ENCODE results near the gene NCS1.

The NCS1 gene

GRCh38 chr9:130206579-130206978 is 34.4 kb downstream of the NCS1 start:
- H3K4me2 ChIP-seq (ENCODE audit: low read depth, low read length, poor library complexity, severe bottlenecking), result no peak overlapping the region

GRCh38 chr9:130207241-130207992 is 35.2 kb downstream of the NCS1 start:
- Histone ChIP-seq H3K4me3 (ENCODE audit: low read length, poor library complexity, severe bottlenecking) (no peak overlapping the region), H3K9ac (ENCODE audit: low read depth, low read length, poor library complexity, severe bottlenecking) (no peak overlapping the region), H3K4me2 (ENCODE audit: low read depth, low read length, poor library complexity, severe bottlenecking) (no peak overlapping the region), H3K79me2 (ENCODE audit: insufficient read depth, low read length) (no peaks in the 10 kb centered on the region), H3K9me2 (replicated peaks; ENCODE audit: low read depth, low read length) (no peaks in the 10 kb centered on the region), H4K20me1 (ENCODE audit: insufficient read depth, low read length, poor library complexity, severe bottlenecking) (no peaks in the 10 kb centered on the region), H3K4me1 (ENCODE audit: insufficient read depth, low read length, poor library complexity, severe bottlenecking) (no peaks in the 10 kb centered on the region), H3K9me3 (ENCODE audit: insufficient read depth, low read depth, low read length) (no peaks in the 10 kb centered on the region), H3F3A (ENCODE audit: low read depth) (no peaks in the 10 kb centered on the region), H3K36me3 (ENCODE audit: insufficient read depth, low read length) (no peaks in the 10 kb centered on the region), H2AFZ (ENCODE audit: low read length) (no peak overlapping the region), H3K27me3 (ENCODE audit: insufficient read depth, low read length, poor library complexity, severe bottlenecking) (no peaks in the 10 kb centered on the region)
- TF ChIP-seq EZH2phosphoT487 (IDR thresholded peaks at IDR 0.05; ENCODE audit: borderline replicate concordance), result no peak
- TF ChIP-seq, protein P1, sequence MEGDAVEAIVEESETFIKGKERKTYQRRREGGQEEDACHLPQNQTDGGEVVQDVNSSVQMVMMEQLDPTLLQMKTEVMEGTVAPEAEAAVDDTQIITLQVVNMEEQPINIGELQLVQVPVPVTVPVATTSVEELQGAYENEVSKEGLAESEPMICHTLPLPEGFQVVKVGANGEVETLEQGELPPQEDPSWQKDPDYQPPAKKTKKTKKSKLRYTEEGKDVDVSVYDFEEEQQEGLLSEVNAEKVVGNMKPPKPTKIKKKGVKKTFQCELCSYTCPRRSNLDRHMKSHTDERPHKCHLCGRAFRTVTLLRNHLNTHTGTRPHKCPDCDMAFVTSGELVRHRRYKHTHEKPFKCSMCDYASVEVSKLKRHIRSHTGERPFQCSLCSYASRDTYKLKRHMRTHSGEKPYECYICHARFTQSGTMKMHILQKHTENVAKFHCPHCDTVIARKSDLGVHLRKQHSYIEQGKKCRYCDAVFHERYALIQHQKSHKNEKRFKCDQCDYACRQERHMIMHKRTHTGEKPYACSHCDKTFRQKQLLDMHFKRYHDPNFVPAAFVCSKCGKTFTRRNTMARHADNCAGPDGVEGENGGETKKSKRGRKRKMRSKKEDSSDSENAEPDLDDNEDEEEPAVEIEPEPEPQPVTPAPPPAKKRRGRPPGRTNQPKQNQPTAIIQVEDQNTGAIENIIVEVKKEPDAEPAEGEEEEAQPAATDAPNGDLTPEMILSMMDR (conservative IDR thresholded peaks at IDR 0.05; ENCODE audit: low read length), result no peak

More at GRCh38 chr9:130206579-130206978, 34.4 kb downstream of the NCS1 start:
- H3K79me2 ChIP-seq (ENCODE audit: insufficient read depth, low read length), result no peaks in the 10 kb centered on the region
- H4K20me1 ChIP-seq (ENCODE audit: insufficient read depth, low read length, poor library complexity, severe bottlenecking), result no peaks in the 10 kb centered on the region
- no peak overlapping the region for H3K4me3 ChIP-seq (ENCODE audit: low read length, poor library complexity, severe bottlenecking)
- no peaks in the 10 kb centered on the region for H3K4me1 ChIP-seq (ENCODE audit: insufficient read depth, low read length, poor library complexity, severe bottlenecking)
- TF ChIP-seq EZH2phosphoT487 (IDR thresholded peaks at IDR 0.05; ENCODE audit: borderline replicate concordance), result no peak
- TF ChIP-seq, protein P1 (conservative IDR thresholded peaks at IDR 0.05; ENCODE audit: low read length), result no peak
- H3K9me2 ChIP-seq (replicated peaks; ENCODE audit: low read depth, low read length), result no peaks in the 10 kb centered on the region
- H3F3A ChIP-seq (ENCODE audit: low read depth), result no peaks in the 10 kb centered on the region
- no peak overlapping the region for H3K9ac ChIP-seq (ENCODE audit: low read depth, low read length, poor library complexity, severe bottlenecking)
- H2AFZ ChIP-seq (ENCODE audit: low read length), result no peak overlapping the region
- no peaks in the 10 kb centered on the region for H3K9me3 ChIP-seq (ENCODE audit: insufficient read depth, low read depth, low read length)
- H3K36me3 ChIP-seq (ENCODE audit: insufficient read depth, low read length), result no peaks in the 10 kb centered on the region
- no peaks in the 10 kb centered on the region for H3K27me3 ChIP-seq (ENCODE audit: insufficient read depth, low read length, poor library complexity, severe bottlenecking)

DNA sequence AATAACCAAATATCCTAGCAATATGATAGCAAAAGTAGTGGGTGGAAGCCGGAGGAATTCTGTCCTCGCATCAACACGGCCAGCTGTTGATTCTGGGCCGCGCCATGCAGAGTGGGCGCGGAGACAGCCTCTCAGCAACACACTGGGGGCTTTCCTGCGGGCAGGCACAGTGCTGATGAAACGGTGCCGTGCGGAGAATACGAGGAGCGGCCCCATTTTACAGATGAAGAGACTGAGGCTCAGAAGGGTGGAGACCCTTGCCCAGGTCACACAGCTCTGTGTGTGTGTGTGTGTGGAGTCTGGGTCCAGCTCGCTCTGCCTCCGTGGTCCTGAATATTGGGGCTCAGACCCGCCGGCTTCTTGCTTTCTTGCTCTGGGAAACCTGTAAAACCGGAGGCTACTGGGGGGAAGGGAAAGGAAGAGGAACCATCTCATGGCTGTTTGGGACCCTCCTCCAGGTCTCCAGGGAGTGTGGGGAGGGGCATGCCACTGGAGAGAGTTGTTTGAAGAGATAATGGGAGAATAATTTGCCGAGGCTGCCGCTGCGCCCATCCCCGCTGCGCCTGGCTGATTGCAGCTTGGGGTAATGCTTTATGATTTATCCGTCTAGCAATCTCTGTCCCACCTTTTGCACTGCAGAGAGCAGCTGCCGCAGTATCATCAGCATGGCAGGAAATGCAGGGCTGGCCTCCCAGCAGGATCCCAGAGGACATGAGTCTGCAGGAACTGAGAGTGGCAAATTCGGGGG is 36.6 kb downstream of the NCS1 start:
- no peaks in the 10 kb centered on the region for H3K9me2 ChIP-seq (replicated peaks; ENCODE audit: low read depth, low read length)
- no peaks in the 10 kb centered on the region for H3K9me3 ChIP-seq (ENCODE audit: insufficient read depth, low read depth, low read length)
- H3K36me3 ChIP-seq (ENCODE audit: insufficient read depth, low read length), result no peaks in the 10 kb centered on the region
- no peak for TF ChIP-seq EZH2phosphoT487 (IDR thresholded peaks at IDR 0.05; ENCODE audit: borderline replicate concordance)
- TF ChIP-seq, protein P1 (conservative IDR thresholded peaks at IDR 0.05; ENCODE audit: low read length), result no peak
- H3F3A ChIP-seq (ENCODE audit: low read depth), result no peaks in the 10 kb centered on the region
- no peaks in the 10 kb centered on the region for H3K27me3 ChIP-seq (ENCODE audit: insufficient read depth, low read length, poor library complexity, severe bottlenecking)
- no peaks in the 10 kb centered on the region for H4K20me1 ChIP-seq (ENCODE audit: insufficient read depth, low read length, poor library complexity, severe bottlenecking)
- no peak overlapping the region for H2AFZ ChIP-seq (ENCODE audit: low read length)
- no peak overlapping the region for H3K9ac ChIP-seq (ENCODE audit: low read depth, low read length, poor library complexity, severe bottlenecking)
- H3K79me2 ChIP-seq (ENCODE audit: insufficient read depth, low read length), result no peaks in the 10 kb centered on the region
- no peak overlapping the region for H3K4me2 ChIP-seq (ENCODE audit: low read depth, low read length, poor library complexity, severe bottlenecking)
- H3K4me1 ChIP-seq (ENCODE audit: insufficient read depth, low read length, poor library complexity, severe bottlenecking), result no peaks in the 10 kb centered on the region
- no peak overlapping the region for H3K4me3 ChIP-seq (ENCODE audit: low read length, poor library complexity, severe bottlenecking)

Data from Loucy (cell line).